ENCODE data around the gene SLC26A8. TPM values are rescaled to one million over a fixed set of nuclear protein-coding genes. Genes with fewer than 3 reads are reported as not detected.
"Not testable (repeated sequence)": the region's sequence is repeated elsewhere in the genome, so short reads cannot be mapped to it uniquely, and the experiment has no call there.

The SLC26A8 gene
- polyA plus RNA-seq, 3 donors = 0.52 to 1.7 (median 1.5) TPM

DNA sequence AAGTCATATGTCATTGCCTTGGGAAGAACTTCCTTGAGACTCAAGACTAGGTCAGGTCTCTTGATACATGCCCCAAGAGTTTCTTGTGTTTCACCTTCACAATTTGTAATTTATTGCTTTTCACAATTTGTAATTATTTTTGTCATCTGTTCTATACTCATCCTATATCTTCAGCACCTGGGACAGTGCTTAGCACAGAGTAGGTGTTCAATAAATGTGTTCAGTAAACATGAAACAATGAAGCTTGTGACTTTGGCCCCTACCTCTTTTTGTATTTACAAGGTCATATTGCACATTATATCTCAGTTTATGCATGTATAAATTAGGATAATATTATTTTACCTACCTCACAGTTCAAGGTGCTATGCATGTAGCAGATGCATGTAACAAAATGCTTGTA, 82.1 kb downstream of the SLC26A8 start:
- H3K4me3 Mint-ChIP-seq = no peak overlapping the region
- H3K36me3 ChIP-seq (replicated peaks in 1 of 2; ENCODE audit: control insufficient read depth in 1 of 2, insufficient read depth in 2 of 2, low read length in 2 of 2) = no peaks in the 10 kb centered on the region
- peaks cover 0 to 18% of the 10 kb centered on the region in 2 donors for H3K9me3 ChIP-seq (replicated peaks in 1 of 2; ENCODE audit: control insufficient read depth in 1 of 2, insufficient read depth in 1 of 2, low read length in 2 of 2)
- H3K4me3 ChIP-seq (replicated peaks in 1 of 3; ENCODE audit: low read depth in 2 of 3, low read length in 3 of 3) = no peak overlapping the region
- no peak overlapping the region for H2AFZ ChIP-seq (ENCODE audit: insufficient read depth, low read depth, low read length, poor library complexity, severe bottlenecking)
- no peak overlapping the region for H3K4me2 ChIP-seq (replicated peaks; ENCODE audit: extremely low read depth, low read length, poor library complexity, severe bottlenecking)
- no peaks in the 10 kb centered on the region for H4K20me1 ChIP-seq (ENCODE audit: insufficient read depth, low read length)
- TF ChIP-seq, protein P1, sequence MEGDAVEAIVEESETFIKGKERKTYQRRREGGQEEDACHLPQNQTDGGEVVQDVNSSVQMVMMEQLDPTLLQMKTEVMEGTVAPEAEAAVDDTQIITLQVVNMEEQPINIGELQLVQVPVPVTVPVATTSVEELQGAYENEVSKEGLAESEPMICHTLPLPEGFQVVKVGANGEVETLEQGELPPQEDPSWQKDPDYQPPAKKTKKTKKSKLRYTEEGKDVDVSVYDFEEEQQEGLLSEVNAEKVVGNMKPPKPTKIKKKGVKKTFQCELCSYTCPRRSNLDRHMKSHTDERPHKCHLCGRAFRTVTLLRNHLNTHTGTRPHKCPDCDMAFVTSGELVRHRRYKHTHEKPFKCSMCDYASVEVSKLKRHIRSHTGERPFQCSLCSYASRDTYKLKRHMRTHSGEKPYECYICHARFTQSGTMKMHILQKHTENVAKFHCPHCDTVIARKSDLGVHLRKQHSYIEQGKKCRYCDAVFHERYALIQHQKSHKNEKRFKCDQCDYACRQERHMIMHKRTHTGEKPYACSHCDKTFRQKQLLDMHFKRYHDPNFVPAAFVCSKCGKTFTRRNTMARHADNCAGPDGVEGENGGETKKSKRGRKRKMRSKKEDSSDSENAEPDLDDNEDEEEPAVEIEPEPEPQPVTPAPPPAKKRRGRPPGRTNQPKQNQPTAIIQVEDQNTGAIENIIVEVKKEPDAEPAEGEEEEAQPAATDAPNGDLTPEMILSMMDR (IDR thresholded peaks at IDR 0.05) = no peak
- H3K9me3 Mint-ChIP-seq = peaks cover 16 to 32% (median 27%) of the 10 kb centered on the region in 7 donors
- no peaks in the 10 kb centered on the region for H3K27me3 ChIP-seq (ENCODE audit: control insufficient read depth in 2 of 2, insufficient read depth in 2 of 2, low read length in 2 of 2)
- no peaks in the 10 kb centered on the region for H3K27me3 Mint-ChIP-seq (ENCODE audit: low read depth in 3 of 3)
- no peak overlapping the region for H3K9ac ChIP-seq (ENCODE audit: insufficient read depth, low read length, poor library complexity, severe bottlenecking)
- H3K4me1 Mint-ChIP-seq = peaks cover 2% of the 10 kb centered on the region
- H3K4me1 ChIP-seq (ENCODE audit: control insufficient read depth in 1 of 2, insufficient read depth in 2 of 2, low read length in 2 of 2) = no peaks in the 10 kb centered on the region
- H3K27ac ChIP-seq (ENCODE audit: low read depth in 1 of 2, low read length in 2 of 2) = no peak overlapping the region
- H3K36me3 Mint-ChIP-seq = peaks cover 11 to 31% of the 10 kb centered on the region in 2 donors
- H3K27ac Mint-ChIP-seq = no peak overlapping the region
- intact Hi-C loops (cut with micrococcal nuclease) = no loop called here
- no peak for DNase-seq
- no peaks in the 10 kb centered on the region for H3K79me2 ChIP-seq (ENCODE audit: insufficient read depth, low read length)

DNA sequence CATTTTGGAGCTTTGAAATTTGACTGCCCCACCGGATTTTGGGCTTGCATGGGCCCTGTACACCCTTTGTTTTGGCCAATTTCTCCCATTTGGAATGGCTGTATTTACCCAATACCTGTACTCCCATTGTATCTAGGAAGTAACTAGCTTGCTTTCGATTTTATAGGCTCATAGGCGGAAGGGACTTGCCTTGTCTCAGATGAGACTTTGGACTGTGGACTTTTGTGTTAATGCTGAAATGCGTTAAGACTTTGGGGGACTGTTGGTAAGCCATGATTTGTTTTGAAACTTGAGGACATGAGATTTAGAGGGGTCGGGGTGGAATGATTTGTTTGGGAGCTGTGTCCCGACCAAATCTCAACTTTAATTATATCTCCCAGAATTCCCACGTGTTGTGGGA, 83.3 kb downstream of the SLC26A8 start:
- H4K20me1 ChIP-seq (ENCODE audit: insufficient read depth, low read length); H3K79me2 ChIP-seq (ENCODE audit: insufficient read depth, low read length); H3K4me3 ChIP-seq (replicated peaks in 1 of 3; ENCODE audit: low read depth in 2 of 3, low read length in 3 of 3); DNase-seq; H3K27ac Mint-ChIP-seq; H3K4me1 Mint-ChIP-seq; H2AFZ ChIP-seq (ENCODE audit: insufficient read depth, low read depth, low read length, poor library complexity, severe bottlenecking); H3K4me2 ChIP-seq (replicated peaks; ENCODE audit: extremely low read depth, low read length, poor library complexity, severe bottlenecking); H3K4me1 ChIP-seq (ENCODE audit: control insufficient read depth in 1 of 2, insufficient read depth in 2 of 2, low read length in 2 of 2); H3K27me3 ChIP-seq (ENCODE audit: control insufficient read depth in 2 of 2, insufficient read depth in 2 of 2, low read length in 2 of 2); H3K27ac ChIP-seq (ENCODE audit: low read depth in 1 of 2, low read length in 2 of 2); H3K9ac ChIP-seq (ENCODE audit: insufficient read depth, low read length, poor library complexity, severe bottlenecking); H3K4me3 Mint-ChIP-seq; H3K27me3 Mint-ChIP-seq (ENCODE audit: low read depth in 3 of 3); H3K36me3 ChIP-seq (replicated peaks in 1 of 2; ENCODE audit: control insufficient read depth in 1 of 2, insufficient read depth in 2 of 2, low read length in 2 of 2); intact Hi-C loops (cut with micrococcal nuclease): not testable (repeated sequence)
- H3K9me3 ChIP-seq (replicated peaks in 1 of 2; ENCODE audit: control insufficient read depth in 1 of 2, insufficient read depth in 1 of 2, low read length in 2 of 2) = peaks cover 7 to 18% of the 10 kb centered on the region in 2 donors
- peaks cover 19 to 35% (median 30%) of the 10 kb centered on the region in 7 donors for H3K9me3 Mint-ChIP-seq
- no CpG with 5 or more reads among the region's 7 CpGs for WGBS (ENCODE audit: insufficient coverage)
- peaks cover 11 to 25% of the 10 kb centered on the region in 2 donors for H3K36me3 Mint-ChIP-seq

DNA sequence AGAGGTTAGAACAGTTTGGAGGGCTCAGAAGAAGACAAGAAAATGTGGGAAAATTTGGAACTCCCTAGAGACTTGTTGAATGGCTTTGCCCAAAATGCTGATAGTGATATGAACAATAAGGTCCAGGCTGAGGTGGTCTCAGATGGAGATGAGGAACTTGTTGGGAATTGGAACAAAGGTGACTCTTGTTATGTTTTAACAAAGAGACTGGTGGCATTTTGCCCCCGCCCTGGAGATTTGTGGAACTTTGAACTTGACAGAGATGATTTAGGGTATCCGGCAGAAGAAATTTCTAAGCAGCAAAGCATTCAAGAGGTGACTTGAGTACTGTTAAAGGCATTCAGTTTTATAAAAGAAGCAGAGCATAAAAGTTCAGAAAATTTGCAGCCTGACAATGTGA, 84.4 kb downstream of the SLC26A8 start:
- peaks cover 6 to 19% of the 10 kb centered on the region in 2 donors for H3K36me3 Mint-ChIP-seq
- H3K4me3 ChIP-seq (replicated peaks in 1 of 3; ENCODE audit: low read depth in 2 of 3, low read length in 3 of 3); DNase-seq; H4K20me1 ChIP-seq (ENCODE audit: insufficient read depth, low read length); H3K27ac Mint-ChIP-seq; H3K4me1 ChIP-seq (ENCODE audit: control insufficient read depth in 1 of 2, insufficient read depth in 2 of 2, low read length in 2 of 2); H3K4me1 Mint-ChIP-seq; H3K79me2 ChIP-seq (ENCODE audit: insufficient read depth, low read length); H3K36me3 ChIP-seq (replicated peaks in 1 of 2; ENCODE audit: control insufficient read depth in 1 of 2, insufficient read depth in 2 of 2, low read length in 2 of 2); H3K9ac ChIP-seq (ENCODE audit: insufficient read depth, low read length, poor library complexity, severe bottlenecking); H3K27me3 Mint-ChIP-seq (ENCODE audit: low read depth in 3 of 3); H3K27ac ChIP-seq (ENCODE audit: low read depth in 1 of 2, low read length in 2 of 2); intact Hi-C loops (cut with micrococcal nuclease); H2AFZ ChIP-seq (ENCODE audit: insufficient read depth, low read depth, low read length, poor library complexity, severe bottlenecking); H3K27me3 ChIP-seq (ENCODE audit: control insufficient read depth in 2 of 2, insufficient read depth in 2 of 2, low read length in 2 of 2); H3K4me3 Mint-ChIP-seq; H3K4me2 ChIP-seq (replicated peaks; ENCODE audit: extremely low read depth, low read length, poor library complexity, severe bottlenecking): not testable (repeated sequence)
- 100% methylated on average over 2 of the region's 2 CpGs for WGBS (ENCODE audit: insufficient coverage)
- peaks cover 7 to 18% of the 10 kb centered on the region in 2 donors for H3K9me3 ChIP-seq (replicated peaks in 1 of 2; ENCODE audit: control insufficient read depth in 1 of 2, insufficient read depth in 1 of 2, low read length in 2 of 2)
- peaks cover 19 to 35% (median 30%) of the 10 kb centered on the region in 7 donors for H3K9me3 Mint-ChIP-seq

DNA sequence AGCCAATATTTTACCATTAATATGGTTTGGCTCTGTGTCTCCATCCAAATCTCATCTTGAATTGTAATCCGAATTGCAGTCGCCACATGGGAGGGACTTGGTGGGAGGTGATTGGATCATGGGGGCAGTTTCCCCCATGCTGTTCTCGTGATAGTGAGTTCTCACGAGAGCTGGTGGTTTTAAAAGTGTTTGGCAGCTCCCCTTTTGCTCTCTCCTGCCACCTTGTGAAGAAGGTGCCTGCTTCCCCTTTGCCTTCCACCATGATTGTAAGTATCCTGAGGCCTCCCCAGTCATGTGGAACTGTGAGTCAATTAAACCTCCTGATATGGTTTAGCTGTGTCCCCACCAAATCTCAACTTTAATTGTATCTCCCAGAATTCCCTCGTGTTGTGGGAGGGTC, 85.2 kb downstream of the SLC26A8 start:
- intact Hi-C loops (cut with micrococcal nuclease); H3K9ac ChIP-seq (ENCODE audit: insufficient read depth, low read length, poor library complexity, severe bottlenecking); H4K20me1 ChIP-seq (ENCODE audit: insufficient read depth, low read length); H3K27me3 ChIP-seq (ENCODE audit: control insufficient read depth in 2 of 2, insufficient read depth in 2 of 2, low read length in 2 of 2); H3K4me1 ChIP-seq (ENCODE audit: control insufficient read depth in 1 of 2, insufficient read depth in 2 of 2, low read length in 2 of 2); H3K27ac ChIP-seq (ENCODE audit: low read depth in 1 of 2, low read length in 2 of 2); H2AFZ ChIP-seq (ENCODE audit: insufficient read depth, low read depth, low read length, poor library complexity, severe bottlenecking); H3K4me3 Mint-ChIP-seq; DNase-seq; H3K79me2 ChIP-seq (ENCODE audit: insufficient read depth, low read length); H3K27me3 Mint-ChIP-seq (ENCODE audit: low read depth in 3 of 3); H3K4me3 ChIP-seq (replicated peaks in 1 of 3; ENCODE audit: low read depth in 2 of 3, low read length in 3 of 3); H3K27ac Mint-ChIP-seq; H3K36me3 ChIP-seq (replicated peaks in 1 of 2; ENCODE audit: control insufficient read depth in 1 of 2, insufficient read depth in 2 of 2, low read length in 2 of 2); H3K4me2 ChIP-seq (replicated peaks; ENCODE audit: extremely low read depth, low read length, poor library complexity, severe bottlenecking); H3K4me1 Mint-ChIP-seq: not testable (repeated sequence)
- 100% methylated on average over 3 of the region's 5 CpGs for WGBS (ENCODE audit: insufficient coverage)
- peaks cover 6 to 18% of the 10 kb centered on the region in 2 donors for H3K36me3 Mint-ChIP-seq
- peaks cover 7 to 18% of the 10 kb centered on the region in 2 donors for H3K9me3 ChIP-seq (replicated peaks in 1 of 2; ENCODE audit: control insufficient read depth in 1 of 2, insufficient read depth in 1 of 2, low read length in 2 of 2)
- H3K9me3 Mint-ChIP-seq = peaks cover 19 to 35% (median 30%) of the 10 kb centered on the region in 7 donors

All from CD14-positive monocyte (primary cell).